ENCODE data around the gene OSTF1. TPM values are rescaled to one million over a fixed set of nuclear protein-coding genes. Genes with fewer than 3 reads are reported as not detected.

Gene OSTF1
- total and polyA plus RNA-seq, 2 experiments from 2014 or later = 34.9 to 70.9 TPM

GRCh38 chr9:75134495-75134894 lies 46.2 kb downstream of the OSTF1 start:
- in situ Hi-C loops (cut with MboI) = no loop called here
- no peaks in the 10 kb centered on the region for H3K4me1 ChIP-seq (ENCODE audit: insufficient read depth)
- no peaks in the 10 kb centered on the region for H4K20me1 ChIP-seq (ENCODE audit: insufficient read depth)
- no peak overlapping the region for H3K4me2 ChIP-seq (ENCODE audit: unreplicated experiment)
- H3K9me3 ChIP-seq (ENCODE audit: low read depth) = no peaks in the 10 kb centered on the region
- no peak for DNase-seq
- WGBS, 2 experiments (ENCODE audit: low coverage in 1 of 2, low lambda C conversion rate in 2 of 2, missing lambda C conversion rate in 2 of 2) = 88 to 100% methylated on average over 2 of the region's 2 CpGs
- no peaks in the 10 kb centered on the region for H3K79me2 ChIP-seq (ENCODE audit: insufficient read depth)
- H3K9ac ChIP-seq = no peak overlapping the region
- H2AFZ ChIP-seq = no peak overlapping the region
- H3K9me2 ChIP-seq (ENCODE audit: insufficient read depth) = no peaks in the 10 kb centered on the region
- H3F3A ChIP-seq (ENCODE audit: insufficient read depth) = no peaks in the 10 kb centered on the region
- TF ChIP-seq EZH2 (IDR thresholded peaks at IDR 0.05; ENCODE audit: insufficient read depth, poor library complexity, severe bottlenecking) = no peak
- no peak for TF ChIP-seq EZH2phosphoT487 (IDR thresholded peaks at IDR 0.05; ENCODE audit: insufficient read depth, low read depth)
- no peaks in the 10 kb centered on the region for H3K27me3 ChIP-seq (replicated peaks; ENCODE audit: insufficient read depth)
- H3K36me3 ChIP-seq (ENCODE audit: low read depth) = peaks cover 29% of the 10 kb centered on the region
- no peak overlapping the region for H3K4me3 ChIP-seq
- no peak overlapping the region for H3K27ac ChIP-seq

GRCh38 chr9:75138260-75139040 lies 50.1 kb downstream of the OSTF1 start:
- WGBS, 2 experiments (ENCODE audit: low coverage in 1 of 2, low lambda C conversion rate in 2 of 2, missing lambda C conversion rate in 2 of 2) = 61 to 65% methylated on average over 1 of the region's 1 CpG

GRCh38 chr9:75139201-75139600 lies 50.9 kb downstream of the OSTF1 start:
- Histone ChIP-seq H2AFZ (no peak overlapping the region), H3K4me3 (no peak overlapping the region), H3K27me3 (replicated peaks; ENCODE audit: insufficient read depth) (no peaks in the 10 kb centered on the region), H3K9ac (no peak overlapping the region), H3K4me2 (ENCODE audit: unreplicated experiment) (no peak overlapping the region), H4K20me1 (ENCODE audit: insufficient read depth) (no peaks in the 10 kb centered on the region), H3K4me1 (ENCODE audit: insufficient read depth) (no peaks in the 10 kb centered on the region), H3K79me2 (ENCODE audit: insufficient read depth) (no peaks in the 10 kb centered on the region), H3K36me3 (ENCODE audit: low read depth) (peaks cover 28% of the 10 kb centered on the region), H3F3A (ENCODE audit: insufficient read depth) (no peaks in the 10 kb centered on the region), H3K9me3 (ENCODE audit: low read depth) (no peaks in the 10 kb centered on the region), H3K9me2 (ENCODE audit: insufficient read depth) (no peaks in the 10 kb centered on the region), H3K27ac (no peak overlapping the region)
- no peak for DNase-seq
- 95 to 97% methylated on average over 7 of the region's 7 CpGs for WGBS, 2 experiments (ENCODE audit: low coverage in 1 of 2, low lambda C conversion rate in 2 of 2, missing lambda C conversion rate in 2 of 2)
- in situ Hi-C loops (cut with MboI) = no loop called here
- TF ChIP-seq EZH2phosphoT487 (IDR thresholded peaks at IDR 0.05; ENCODE audit: insufficient read depth, low read depth) (no peak), EZH2 (IDR thresholded peaks at IDR 0.05; ENCODE audit: insufficient read depth, poor library complexity, severe bottlenecking) (no peak)

More at GRCh38 chr9:75138260-75139040, 50.1 kb downstream of the OSTF1 start:
- peaks cover 34% of the 10 kb centered on the region for H3K36me3 ChIP-seq (ENCODE audit: low read depth)
- no peaks in the 10 kb centered on the region for H3F3A ChIP-seq (ENCODE audit: insufficient read depth)
- H4K20me1 ChIP-seq (ENCODE audit: insufficient read depth) = no peaks in the 10 kb centered on the region
- H3K9me3 ChIP-seq (ENCODE audit: low read depth) = no peaks in the 10 kb centered on the region
- no peak overlapping the region for H3K27ac ChIP-seq
- in situ Hi-C loops (cut with MboI) = no loop called here
- H3K9me2 ChIP-seq (ENCODE audit: insufficient read depth) = no peaks in the 10 kb centered on the region
- H3K27me3 ChIP-seq (replicated peaks; ENCODE audit: insufficient read depth) = no peaks in the 10 kb centered on the region
- DNase-seq = no peak
- no peaks in the 10 kb centered on the region for H3K79me2 ChIP-seq (ENCODE audit: insufficient read depth)
- no peak overlapping the region for H3K4me3 ChIP-seq
- TF ChIP-seq EZH2phosphoT487 (IDR thresholded peaks at IDR 0.05; ENCODE audit: insufficient read depth, low read depth) (no peak), EZH2 (IDR thresholded peaks at IDR 0.05; ENCODE audit: insufficient read depth, poor library complexity, severe bottlenecking) (no peak)
- no peaks in the 10 kb centered on the region for H3K4me1 ChIP-seq (ENCODE audit: insufficient read depth)
- no peak overlapping the region for H3K4me2 ChIP-seq (ENCODE audit: unreplicated experiment)
- no peak overlapping the region for H2AFZ ChIP-seq
- no peak overlapping the region for H3K9ac ChIP-seq

GRCh38 chr9:75140261-75140660 lies 51.9 kb downstream of the OSTF1 start:
- H2AFZ ChIP-seq = no peak overlapping the region
- no peak overlapping the region for H3K27ac ChIP-seq
- DNase-seq = no peak
- H3K27me3 ChIP-seq (replicated peaks; ENCODE audit: insufficient read depth) = no peaks in the 10 kb centered on the region
- H3K4me1 ChIP-seq (ENCODE audit: insufficient read depth) = no peaks in the 10 kb centered on the region
- no peak for TF ChIP-seq EZH2 (IDR thresholded peaks at IDR 0.05; ENCODE audit: insufficient read depth, poor library complexity, severe bottlenecking)
- TF ChIP-seq EZH2phosphoT487 (IDR thresholded peaks at IDR 0.05; ENCODE audit: insufficient read depth, low read depth) = no peak
- 0 out of 2 replicates have a peak, but pooled peaks cover under 1% of the 10 kb centered on the region for H3F3A ChIP-seq (ENCODE audit: insufficient read depth)
- H3K9me2 ChIP-seq (ENCODE audit: insufficient read depth) = no peaks in the 10 kb centered on the region
- in situ Hi-C loops (cut with MboI) = no loop called here
- H3K4me3 ChIP-seq = no peak overlapping the region
- H3K9ac ChIP-seq = no peak overlapping the region
- peaks cover 26% of the 10 kb centered on the region for H3K36me3 ChIP-seq (ENCODE audit: low read depth)
- H4K20me1 ChIP-seq (ENCODE audit: insufficient read depth) = no peaks in the 10 kb centered on the region
- 96 to 97% methylated on average over 3 of the region's 3 CpGs for WGBS, 2 experiments (ENCODE audit: low coverage in 1 of 2, low lambda C conversion rate in 2 of 2, missing lambda C conversion rate in 2 of 2)
- H3K9me3 ChIP-seq (ENCODE audit: low read depth) = no peaks in the 10 kb centered on the region
- H3K4me2 ChIP-seq (ENCODE audit: unreplicated experiment) = no peak overlapping the region
- no peaks in the 10 kb centered on the region for H3K79me2 ChIP-seq (ENCODE audit: insufficient read depth)

All from GM23248 (cell line).